HUES48 (cell line): ENCODE results near the gene CT47C1.

Experiments used
- H3K27ac ChIP-seq: one replicate; pipeline ENCODE4 v1.7.0; 2013; ENCODE audit warnings: low read depth, low read length, inconsistent platforms
- H3K27me3 ChIP-seq: 2 replicates; pipeline ENCODE4 v1.6.1; 2013; ENCODE audit warnings: mild to moderate bottlenecking, low read length; ENCODE audit not compliant: control insufficient read depth, insufficient read depth
- H3K36me3 ChIP-seq: 2 replicates; pipeline ENCODE4 v1.6.1; 2013; ENCODE audit warnings: low read length; ENCODE audit not compliant: control insufficient read depth, insufficient read depth
- H3K4me1 ChIP-seq: 2 replicates; pipeline ENCODE4 v1.6.1; 2013; ENCODE audit warnings: mild to moderate bottlenecking, low read length; ENCODE audit not compliant: control insufficient read depth, insufficient read depth
- H3K4me3 ChIP-seq: 2 replicates; pipeline ENCODE4 v1.5.1; 2013; ENCODE audit warnings: mild to moderate bottlenecking, low read depth, low read length
- H3K9ac ChIP-seq: 2 replicates; pipeline ENCODE4 v1.6.1; 2013; ENCODE audit warnings: mild to moderate bottlenecking, low read depth, low read length, moderate library complexity
- H3K9me3 ChIP-seq: 2 replicates; pipeline ENCODE4 v1.6.1; 2013; ENCODE audit warnings: low read length; ENCODE audit not compliant: control insufficient read depth, insufficient read depth

The CT47C1 gene

DNA sequence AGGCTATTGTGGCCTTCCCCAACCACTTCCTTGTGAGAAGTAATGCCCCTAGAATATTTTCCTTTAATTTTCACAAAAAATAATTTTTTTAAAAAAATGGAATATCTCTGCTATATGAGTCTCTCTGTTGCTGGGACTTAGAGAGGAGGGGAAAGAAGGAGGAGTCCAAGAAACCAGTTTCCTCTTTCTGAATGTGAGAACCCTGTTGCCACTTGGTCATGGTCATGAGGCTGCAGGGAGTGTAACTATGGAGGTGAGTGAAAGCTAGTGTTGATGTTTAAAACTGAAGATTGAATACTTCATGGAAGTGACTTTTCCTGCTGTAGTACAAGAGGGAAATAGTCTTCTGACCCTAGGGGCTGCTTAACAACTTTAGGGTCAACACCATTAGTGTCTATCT lies 34.4 kb downstream of the CT47C1 start:
- H3K4me3 ChIP-seq, result no peak overlapping the region
- no peaks in the 10 kb centered on the region for H3K36me3 ChIP-seq
- no peaks in the 10 kb centered on the region for H3K27me3 ChIP-seq
- no peak overlapping the region for H3K9ac ChIP-seq
- peaks cover 4% of the 10 kb centered on the region; the same call in 1 of the 2 replicates for H3K4me1 ChIP-seq
- H3K27ac ChIP-seq, result no peak overlapping the region
- H3K9me3 ChIP-seq, result no peaks in the 10 kb centered on the region

GRCh38 chrX:119118780-119119395 lies 46.1 kb downstream of the CT47C1 start:
- H3K4me3 ChIP-seq, result no peak overlapping the region
- peaks cover 2% of the 10 kb centered on the region; the same call in 1 of the 2 replicates for H3K9me3 ChIP-seq
- H3K36me3 ChIP-seq, result no peaks in the 10 kb centered on the region
- no peak overlapping the region for H3K9ac ChIP-seq
- H3K27ac ChIP-seq, result no peak overlapping the region
- H3K27me3 ChIP-seq, result no peaks in the 10 kb centered on the region
- H3K4me1 ChIP-seq, result no peaks in the 10 kb centered on the region

GRCh38 chrX:119121341-119121740 lies 48.5 kb downstream of the CT47C1 start:
- Histone ChIP-seq H3K36me3 (no peaks in the 10 kb centered on the region), H3K27me3 (no peaks in the 10 kb centered on the region), H3K4me1 (no peaks in the 10 kb centered on the region), H3K27ac (no peak overlapping the region), H3K4me3 (no peak overlapping the region), H3K9ac (no peak overlapping the region), H3K9me3 (peaks cover 2% of the 10 kb centered on the region; the same call in 1 of the 2 replicates)
